ENCODE data around the gene ABCA10. TPM values are rescaled to one million over a fixed set of nuclear protein-coding genes. Genes with fewer than 3 reads are reported as not detected.

Gene ABCA10
- total RNA-seq, 1 donor from 2014 or later, result 0.29 TPM

DNA sequence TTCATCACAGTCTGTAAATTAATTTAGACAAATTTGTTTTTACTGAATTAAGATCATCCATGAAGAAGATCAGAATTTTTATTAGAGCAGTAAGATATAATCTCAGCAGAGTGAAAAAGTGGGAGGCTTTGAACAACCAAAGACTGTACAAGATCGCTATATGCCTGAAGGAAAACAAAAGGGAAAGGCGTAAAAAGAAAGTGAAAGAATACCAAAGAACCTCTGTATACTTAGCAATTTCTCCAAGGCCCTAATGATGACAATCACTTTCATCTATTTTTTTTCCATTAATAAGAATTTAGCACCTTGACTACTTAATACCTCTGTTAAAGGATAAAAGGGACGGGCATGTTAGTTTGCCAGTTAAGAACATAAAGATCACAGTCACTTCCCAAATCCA is 38.6 kb upstream of the ABCA10 start:
- no peak for TF ChIP-seq CTCF (IDR thresholded peaks at IDR 0.05; ENCODE audit: insufficient read depth, low read length, poor library complexity, severe bottlenecking)
- Histone ChIP-seq H3K36me3 (ENCODE audit: control insufficient read depth, insufficient read depth, low read length) (no peaks in the 10 kb centered on the region), H3K27me3 (ENCODE audit: control insufficient read depth, insufficient read depth, low read length) (no peaks in the 10 kb centered on the region), H3K4me3 (ENCODE audit: low read depth, low read length) (no peak overlapping the region)
- DNase-seq (ENCODE audit: low read depth), result no peak

GRCh38 chr17:69265873-69266272 is 37.2 kb upstream of the ABCA10 start:
- no peak for TF ChIP-seq CTCF (IDR thresholded peaks at IDR 0.05; ENCODE audit: insufficient read depth, low read length, poor library complexity, severe bottlenecking)
- no peaks in the 10 kb centered on the region for H3K36me3 ChIP-seq (ENCODE audit: control insufficient read depth, insufficient read depth, low read length)
- no peaks in the 10 kb centered on the region for H3K27me3 ChIP-seq (ENCODE audit: control insufficient read depth, insufficient read depth, low read length)
- DNase-seq (ENCODE audit: low read depth), result no peak
- no peak overlapping the region for H3K4me3 ChIP-seq (ENCODE audit: low read depth, low read length)

DNA sequence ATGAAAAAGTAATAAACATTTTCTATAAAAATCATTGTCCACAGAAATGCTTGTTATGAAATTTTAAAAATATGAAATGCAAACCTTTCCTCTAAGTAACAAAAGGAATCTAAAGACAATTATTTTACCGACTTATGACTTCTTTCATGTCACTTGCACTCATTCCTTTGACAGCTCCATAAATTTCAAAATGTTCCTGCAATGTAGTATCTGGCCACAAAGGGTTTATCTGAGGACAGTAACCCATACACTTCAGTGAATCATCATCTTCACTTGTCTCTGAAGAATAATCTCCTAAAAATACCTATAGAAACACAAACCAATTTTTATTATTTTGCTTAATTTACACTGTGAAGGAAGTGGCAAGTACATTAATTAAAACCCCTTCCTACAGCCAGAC is 25.6 kb upstream of the ABCA10 start:
- Histone ChIP-seq H3K36me3 (ENCODE audit: control insufficient read depth, insufficient read depth, low read length) (no peaks in the 10 kb centered on the region), H3K4me3 (ENCODE audit: low read depth, low read length) (no peak overlapping the region), H3K27me3 (ENCODE audit: control insufficient read depth, insufficient read depth, low read length) (no peaks in the 10 kb centered on the region)
- no peak for DNase-seq (ENCODE audit: low read depth)
- TF ChIP-seq CTCF (IDR thresholded peaks at IDR 0.05; ENCODE audit: insufficient read depth, low read length, poor library complexity, severe bottlenecking), result no peak

GRCh38 chr17:69250641-69251040 is 22.0 kb upstream of the ABCA10 start:
- Histone ChIP-seq H3K4me3 (ENCODE audit: low read depth, low read length) (no peak overlapping the region), H3K36me3 (ENCODE audit: control insufficient read depth, insufficient read depth, low read length) (no peaks in the 10 kb centered on the region), H3K27me3 (ENCODE audit: control insufficient read depth, insufficient read depth, low read length) (no peaks in the 10 kb centered on the region)
- DNase-seq (ENCODE audit: low read depth), result no peak
- no peak for TF ChIP-seq CTCF (IDR thresholded peaks at IDR 0.05; ENCODE audit: insufficient read depth, low read length, poor library complexity, severe bottlenecking)

DNA sequence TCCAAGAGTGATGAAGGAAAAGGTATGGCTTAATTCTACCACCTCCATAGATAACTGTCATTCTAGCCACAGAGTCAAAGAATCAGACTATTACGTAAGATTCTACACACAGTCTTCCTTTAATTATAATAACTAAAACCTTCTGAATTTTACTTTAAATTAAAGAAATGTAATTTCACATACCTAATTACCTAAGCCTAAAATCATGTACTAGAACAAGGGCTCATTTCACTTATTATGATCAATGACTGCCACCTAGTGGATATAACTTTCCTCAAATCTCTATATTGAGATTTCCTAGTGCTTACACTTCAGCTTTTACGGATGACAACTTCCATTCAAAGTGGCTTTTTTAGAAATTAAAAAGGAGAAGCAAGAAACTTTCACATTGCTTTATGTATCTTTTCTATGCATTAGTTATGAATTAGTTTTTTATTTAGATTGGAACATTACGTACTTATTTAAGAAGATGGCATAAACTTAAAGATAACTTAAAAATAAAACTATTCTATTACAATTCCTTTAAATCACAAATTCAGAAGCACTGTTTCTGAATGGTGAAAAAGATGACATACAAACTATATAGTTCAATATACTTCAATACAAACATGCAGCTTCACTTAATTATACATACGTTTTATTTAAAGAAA is 18.2 kb upstream of the ABCA10 start:
- Histone ChIP-seq H3K36me3 (ENCODE audit: control insufficient read depth, insufficient read depth, low read length) (no peaks in the 10 kb centered on the region), H3K27me3 (ENCODE audit: control insufficient read depth, insufficient read depth, low read length) (no peaks in the 10 kb centered on the region), H3K4me3 (ENCODE audit: low read depth, low read length) (no peak overlapping the region)
- peak; percentile 37 for TF ChIP-seq CTCF (IDR thresholded peaks at IDR 0.05; ENCODE audit: insufficient read depth, low read length, poor library complexity, severe bottlenecking)
- DNase-seq (ENCODE audit: low read depth), result peak; percentile 10

GRCh38 chr17:69246202-69246601 is 17.6 kb upstream of the ABCA10 start:
- no peak for DNase-seq (ENCODE audit: low read depth)
- TF ChIP-seq CTCF (IDR thresholded peaks at IDR 0.05; ENCODE audit: insufficient read depth, low read length, poor library complexity, severe bottlenecking), result no peak
- Histone ChIP-seq H3K27me3 (ENCODE audit: control insufficient read depth, insufficient read depth, low read length) (no peaks in the 10 kb centered on the region), H3K36me3 (ENCODE audit: control insufficient read depth, insufficient read depth, low read length) (no peaks in the 10 kb centered on the region), H3K4me3 (ENCODE audit: low read depth, low read length) (no peak overlapping the region)
